ENCODE measurements around the gene SZT2.
"Not testable (repeated sequence)": the region's sequence is repeated elsewhere in the genome, so short reads cannot be mapped to it uniquely, and the experiment has no call there.

Gene SZT2

GRCh38 chr1:43454270-43455011 lies 64.7 kb downstream of the SZT2 start:
- DNase-seq (ENCODE audit: low read depth) = peak; percentile 21

GRCh38 chr1:43455213-43455889 lies 65.7 kb downstream of the SZT2 start:
- no peak for DNase-seq (ENCODE audit: low read depth)

- not testable (repeated sequence) for DNase-seq (ENCODE audit: low read depth)
Measured at GRCh38 chr1:43458379-43458778, 68.7 kb downstream of the SZT2 start.

DNA sequence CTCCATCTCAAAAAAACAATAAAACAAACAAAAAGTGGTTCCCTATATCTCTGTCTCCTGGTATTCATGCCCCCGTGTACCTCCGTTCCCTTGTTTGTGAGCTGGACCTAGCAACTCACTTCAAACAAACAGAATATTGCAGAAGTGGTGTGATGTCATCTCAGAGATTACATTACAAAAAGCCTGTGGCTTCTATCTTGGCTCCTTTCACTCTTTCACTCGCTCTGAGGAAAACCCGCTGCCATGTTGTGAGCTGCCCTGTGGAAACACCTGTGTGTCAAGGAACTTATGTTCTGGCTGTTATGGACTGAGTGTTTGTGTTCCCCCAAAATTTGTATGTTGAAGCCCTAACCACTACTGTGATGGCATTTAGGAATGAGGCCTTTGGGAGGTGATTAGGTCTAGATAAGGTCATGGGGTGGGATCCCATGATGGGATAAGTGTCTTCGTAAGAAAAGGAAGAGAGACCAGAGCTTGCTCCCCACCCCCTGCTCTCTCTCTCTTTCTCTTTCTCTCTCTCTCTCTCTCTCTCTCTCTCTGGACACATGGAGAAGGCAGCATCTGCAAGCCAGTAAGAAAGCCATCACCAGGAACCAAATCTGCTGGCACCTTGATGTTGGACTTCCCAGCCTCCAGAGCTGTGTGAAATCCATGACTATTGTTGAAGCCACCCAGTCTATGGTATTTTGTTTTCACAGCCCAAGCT lies 71.4 kb downstream of the SZT2 start:
- DNase-seq (ENCODE audit: low read depth) = no peak

DNA sequence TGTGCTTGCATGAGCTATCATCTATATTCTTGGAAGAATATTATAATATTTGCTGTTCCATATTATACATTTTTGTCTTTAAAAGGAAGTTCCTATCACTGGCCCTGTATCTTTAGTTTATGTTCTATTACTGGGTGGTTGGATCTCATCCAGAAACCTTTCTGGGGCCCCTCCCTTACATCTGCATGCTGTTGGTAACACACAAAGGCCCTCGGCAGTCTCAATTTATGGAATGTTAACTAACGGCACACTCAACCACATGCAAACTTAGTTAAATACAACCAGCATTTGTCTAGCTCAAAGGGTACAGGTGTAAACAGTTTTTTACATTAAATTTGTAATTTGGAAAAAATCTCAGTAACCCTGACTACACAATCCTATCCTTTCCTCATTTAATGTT lies 73.8 kb downstream of the SZT2 start:
- DNase-seq (ENCODE audit: low read depth) = no peak

DNA sequence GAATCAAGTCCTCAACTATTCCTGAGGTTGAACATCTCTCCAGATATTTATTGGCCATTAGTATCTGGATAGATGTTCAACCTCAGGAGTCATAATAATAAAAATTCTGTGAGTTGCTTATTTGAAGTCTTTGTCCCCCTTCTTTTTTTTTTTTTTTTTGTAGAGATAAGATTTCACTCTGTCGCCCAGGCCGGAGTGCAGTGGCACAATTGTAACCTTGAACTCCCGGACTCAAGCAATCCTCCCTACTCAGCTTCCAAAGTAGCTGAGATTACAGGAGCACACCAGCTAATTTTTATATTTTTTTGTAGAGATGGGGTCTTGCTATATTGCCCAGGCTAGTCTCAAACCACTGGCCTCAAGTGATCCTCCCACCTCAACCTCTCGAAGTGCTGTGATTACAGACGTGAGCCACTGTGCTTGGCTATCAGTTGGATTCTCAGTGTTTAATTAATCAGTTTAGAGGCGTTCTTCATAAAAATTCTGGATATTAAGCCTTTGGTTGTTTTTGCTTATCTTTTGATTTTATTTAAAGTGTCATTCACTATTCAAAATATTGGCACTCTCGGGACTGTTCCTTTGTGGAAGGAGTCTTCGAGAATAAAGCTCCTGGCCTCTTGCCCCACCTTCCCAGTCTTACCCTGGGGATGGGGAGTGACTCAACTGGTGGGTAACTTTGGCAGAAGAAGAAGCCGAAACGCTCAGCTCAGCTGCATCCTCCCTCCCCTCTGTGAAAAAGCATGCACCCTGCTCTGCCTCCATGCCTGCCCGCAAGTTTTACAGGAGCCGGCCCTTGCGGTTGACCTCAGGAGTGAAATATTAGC lies 75.2 kb downstream of the SZT2 start:
- no peak for DNase-seq (ENCODE audit: low read depth)

DNA sequence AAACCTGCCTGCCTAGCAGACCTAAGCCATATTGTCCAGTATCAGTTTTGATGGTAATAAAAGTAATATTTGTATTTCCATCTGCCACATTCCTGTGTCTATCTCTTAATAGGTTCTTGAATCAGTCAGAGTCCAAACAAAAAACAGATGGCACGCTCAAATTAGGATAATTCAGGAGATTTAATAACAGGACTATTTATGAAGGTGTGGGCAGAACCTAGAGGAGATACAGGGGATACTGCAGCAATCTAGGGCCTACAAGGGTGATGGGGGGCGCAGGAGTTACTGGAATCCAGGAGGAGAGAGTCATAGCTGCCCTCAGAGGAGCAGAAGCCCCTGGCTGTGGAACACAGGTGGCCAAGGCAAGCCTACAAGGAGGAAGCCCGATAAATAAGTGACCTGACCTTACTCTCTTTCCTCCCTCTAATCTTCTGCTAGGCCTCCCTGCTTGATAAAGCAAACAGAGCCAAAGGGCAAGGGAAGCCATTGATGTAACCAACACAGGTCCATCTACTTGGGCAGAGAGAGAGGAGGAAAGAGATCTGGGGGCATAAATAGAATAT lies 75.9 kb downstream of the SZT2 start:
- DNase-seq (ENCODE audit: low read depth) = no peak

- DNase-seq (ENCODE audit: low read depth) = no peak
Measured at GRCh38 chr1:43466403-43466802, 76.7 kb downstream of the SZT2 start.

- DNase-seq (ENCODE audit: low read depth) = no peak
Measured at GRCh38 chr1:43468414-43468813, 78.7 kb downstream of the SZT2 start.

- DNase-seq (ENCODE audit: low read depth) = no peak
Measured at GRCh38 chr1:43469932-43470331, 80.2 kb downstream of the SZT2 start.

DNA sequence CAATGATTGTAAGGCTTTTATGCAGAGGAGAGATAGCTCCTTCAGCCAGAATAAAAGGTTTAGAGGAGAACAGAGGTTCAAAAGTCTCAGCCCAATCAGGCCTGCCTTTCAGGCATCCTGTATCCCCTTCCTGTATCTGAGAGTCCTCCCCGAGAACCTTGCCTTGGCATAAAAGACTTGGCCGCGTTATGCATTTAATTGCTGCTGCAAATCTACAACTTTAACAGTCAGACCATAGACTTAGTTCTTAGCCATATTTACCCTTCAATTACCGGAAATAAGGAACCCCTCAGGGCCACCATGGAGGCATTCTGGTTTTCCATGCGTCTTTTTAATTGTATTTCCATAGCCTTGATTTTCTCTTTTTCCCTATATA lies 82.4 kb downstream of the SZT2 start:
- DNase-seq (ENCODE audit: low read depth) = no peak

DNA sequence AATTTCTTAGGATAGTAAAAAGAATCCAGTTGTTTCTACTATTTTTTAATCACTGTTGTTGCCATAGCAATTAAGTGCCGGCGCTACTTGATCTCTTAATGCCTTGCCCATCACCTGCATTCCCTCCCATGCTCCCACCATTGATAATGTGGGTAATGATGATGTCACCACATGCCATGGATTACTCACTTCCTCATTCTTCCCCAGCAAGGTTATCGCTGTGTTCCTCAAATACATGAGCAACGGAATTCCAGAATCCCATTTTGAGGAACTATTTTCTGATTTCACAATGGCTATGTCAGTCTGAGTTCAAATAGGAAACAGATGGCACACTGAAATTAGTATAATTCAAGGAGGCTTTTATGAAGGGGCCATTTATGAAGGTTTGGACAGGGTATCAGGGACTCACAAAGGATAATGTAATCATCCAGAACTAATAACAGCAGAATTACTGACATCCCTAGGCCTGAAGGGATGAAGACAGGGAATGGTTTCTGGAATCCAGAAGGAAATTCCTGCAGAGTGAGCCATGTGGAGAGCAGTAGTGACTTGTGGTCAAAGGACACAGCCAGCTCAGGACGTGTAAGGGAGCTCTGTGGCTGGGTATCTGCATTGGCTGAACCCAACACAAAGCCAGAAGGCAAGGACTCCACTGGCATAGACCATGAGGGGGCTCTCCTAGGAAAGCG lies 82.9 kb downstream of the SZT2 start:
- DNase-seq (ENCODE audit: low read depth) = not testable (repeated sequence)

DNA sequence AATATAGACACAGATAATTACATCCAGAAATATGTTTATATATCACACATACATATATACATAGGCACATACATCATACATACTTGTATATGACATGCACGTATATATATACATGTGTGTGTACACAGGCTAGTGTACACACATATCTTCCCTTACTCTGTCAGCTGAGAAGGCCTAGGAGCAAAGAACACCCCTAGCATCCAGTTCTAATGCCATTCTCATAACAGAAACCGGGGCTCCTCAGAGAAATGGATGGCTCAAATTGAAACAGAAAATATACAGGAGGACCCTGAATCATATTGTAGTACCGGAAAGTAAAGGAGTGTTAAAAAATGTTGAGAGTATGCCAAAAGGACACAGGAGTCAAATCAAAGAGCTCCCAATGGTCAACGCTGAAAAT lies 83.8 kb downstream of the SZT2 start:
- DNase-seq (ENCODE audit: low read depth) = no peak

- DNase-seq (ENCODE audit: low read depth) = not testable (repeated sequence)
Measured at GRCh38 chr1:43475611-43476401, 86.1 kb downstream of the SZT2 start.

- no peak for DNase-seq (ENCODE audit: low read depth)
Measured at GRCh38 chr1:43477716-43478115, 88.0 kb downstream of the SZT2 start.

DNA sequence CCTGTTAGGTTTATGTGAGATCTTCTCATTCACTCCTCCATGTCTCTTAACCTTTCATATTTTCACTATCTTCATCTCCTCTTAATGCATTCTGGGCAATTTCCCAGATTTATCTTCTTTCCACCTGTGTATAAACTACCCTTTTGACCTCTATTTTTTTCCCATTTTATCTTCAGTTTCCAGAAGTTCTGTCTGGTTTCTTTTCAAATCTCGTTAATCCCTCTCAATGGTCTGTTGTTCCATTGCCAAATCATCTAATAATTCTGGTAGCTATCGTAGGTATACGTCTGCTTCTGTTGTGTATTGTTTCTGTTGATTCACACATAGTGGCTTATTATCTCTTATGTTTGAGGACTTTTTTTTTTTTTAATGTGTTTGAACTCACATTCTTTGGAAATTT lies 89.7 kb downstream of the SZT2 start:
- no peak for DNase-seq (ENCODE audit: low read depth)

- DNase-seq (ENCODE audit: low read depth) = no peak
Measured at GRCh38 chr1:43481491-43481890, 91.8 kb downstream of the SZT2 start.

DNA sequence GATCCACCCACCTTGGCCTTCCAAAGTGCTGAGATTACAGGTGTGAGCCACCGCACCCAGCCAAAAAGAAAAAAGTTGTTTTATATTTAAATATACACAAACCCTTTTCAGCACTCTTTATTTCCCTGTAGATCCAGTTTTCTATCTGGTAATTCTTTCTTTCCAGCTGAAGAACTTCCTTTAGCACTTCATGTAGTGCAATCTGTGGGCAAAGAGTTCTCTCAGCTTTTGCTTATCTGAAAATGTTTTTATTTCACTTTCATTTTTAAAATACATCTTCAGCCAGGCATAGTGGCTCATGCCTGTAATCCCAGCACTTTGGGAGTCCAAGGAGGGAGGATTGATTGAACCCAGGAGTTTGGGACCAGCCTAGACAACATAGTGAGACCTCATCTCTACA lies 92.5 kb downstream of the SZT2 start:
- DNase-seq (ENCODE audit: low read depth) = no peak

- no peak for DNase-seq (ENCODE audit: low read depth)
Measured at GRCh38 chr1:43484367-43484766, 94.7 kb downstream of the SZT2 start.

GRCh38 chr1:43488165-43488564 lies 98.5 kb downstream of the SZT2 start:
- DNase-seq (ENCODE audit: low read depth) = no peak

GRCh38 chr1:43491061-43491460 lies 101.4 kb downstream of the SZT2 start:
- DNase-seq (ENCODE audit: low read depth) = no peak

Data from stimulated activated CD8-positive, alpha-beta memory T cell treated with anti-CD3 and anti-CD28 coated beads, Interleukin-7, amount 100 ng/mL, for 24 hours (primary cell).